ENCODE measurements around the gene CLTCL1. TPM values are rescaled to one million over a fixed set of nuclear protein-coding genes. Genes with fewer than 3 reads are reported as not detected.

CLTCL1 gene
- polyA plus RNA-seq, 1 donor (not counting 4 experiments of a cell fraction or from before 2014, with no cell fraction given) = 12.4 TPM

GRCh38 chr22:19139001-19139356 is 152.5 kb downstream of the CLTCL1 start:
- dilution Hi-C loops (cut with MboI; ENCODE audit: extremely low pct_ligation_motif_present, low sequenced_read_pairs) = no loop called here
- TF ChIP-seq EZH2 (IDR thresholded peaks at IDR 0.05; ENCODE audit: low read length) (no peak), CTCF (optimal IDR thresholded peaks at IDR 0.05 in 1 of 3, IDR thresholded peaks at IDR 0.05 in 1 of 3, conservative IDR thresholded peaks at IDR 0.05 in 1 of 3; ENCODE audit: extremely low read depth in 1 of 3, insufficient read depth in 2 of 3, low read length in 3 of 3) (no peak)
- no peaks in the 10 kb centered on the region for H3K9me3 ChIP-seq (ENCODE audit: control insufficient read depth, low read depth, low read length)

GRCh38 chr22:19138217-19139000 is 153.1 kb downstream of the CLTCL1 start:
- H3K4me1 ChIP-seq (ENCODE audit: control insufficient read depth, extremely low read depth, insufficient read depth, low read length) = peaks cover 3% of the 10 kb centered on the region
- no peak for TF ChIP-seq EZH2 (IDR thresholded peaks at IDR 0.05; ENCODE audit: low read length)
- no peak for TF ChIP-seq CTCF (optimal IDR thresholded peaks at IDR 0.05 in 1 of 3, IDR thresholded peaks at IDR 0.05 in 1 of 3, conservative IDR thresholded peaks at IDR 0.05 in 1 of 3; ENCODE audit: extremely low read depth in 1 of 3, insufficient read depth in 2 of 3, low read length in 3 of 3)
- H3K4me2 ChIP-seq (ENCODE audit: control insufficient read depth, extremely low read depth, insufficient read depth, low read depth, low read length) = no peak overlapping the region
- no peaks in the 10 kb centered on the region for H3K9me3 ChIP-seq (ENCODE audit: control insufficient read depth, low read depth, low read length)
- peaks cover 11% of the 10 kb centered on the region for H3K79me2 ChIP-seq (ENCODE audit: control insufficient read depth, insufficient read depth, low read length)
- DNase-seq (ENCODE audit: low read depth, low spot score) (no peak), FAIRE-seq (no peak)
- dilution Hi-C loops (cut with MboI; ENCODE audit: extremely low pct_ligation_motif_present, low sequenced_read_pairs) = no loop called here
- no peak overlapping the region for H2AFZ ChIP-seq (ENCODE audit: control insufficient read depth, low read length)
- no peak overlapping the region for H3K9ac ChIP-seq (ENCODE audit: control insufficient read depth, extremely low read depth, insufficient read depth, low read length)
- H3K27me3 ChIP-seq (ENCODE audit: control insufficient read depth, extremely low read depth, insufficient read depth, low read length) = no peaks in the 10 kb centered on the region
- H3K36me3 ChIP-seq (ENCODE audit: control insufficient read depth in 2 of 2, extremely low read depth in 1 of 2, insufficient read depth in 2 of 2, low read length in 2 of 2) = peaks cover 19 to 45% of the 10 kb centered on the region in 2 experiments
- H3K4me3 ChIP-seq (ENCODE audit: control insufficient read depth in 2 of 3, extremely low read depth in 1 of 3, insufficient read depth in 2 of 3, low read depth in 1 of 3, low read length in 3 of 3) = no peak overlapping the region
- no peak overlapping the region for H3K27ac ChIP-seq (ENCODE audit: control insufficient read depth, insufficient read depth, low read length)
- no peaks in the 10 kb centered on the region for H3K9me1 ChIP-seq (ENCODE audit: control insufficient read depth, extremely low read depth, insufficient read depth, low read length)
- H4K20me1 ChIP-seq (ENCODE audit: control insufficient read depth, extremely low read depth, insufficient read depth, low read length) = no peaks in the 10 kb centered on the region

More at GRCh38 chr22:19139001-19139356, 152.5 kb downstream of the CLTCL1 start:
- Histone ChIP-seq H3K9ac (ENCODE audit: control insufficient read depth, extremely low read depth, insufficient read depth, low read length) (no peak overlapping the region), H3K9me1 (ENCODE audit: control insufficient read depth, extremely low read depth, insufficient read depth, low read length) (no peaks in the 10 kb centered on the region), H2AFZ (ENCODE audit: control insufficient read depth, low read length) (no peak overlapping the region), H3K36me3 (ENCODE audit: control insufficient read depth in 2 of 2, extremely low read depth in 1 of 2, insufficient read depth in 2 of 2, low read length in 2 of 2) (peaks cover 14 to 39% of the 10 kb centered on the region in 2 experiments), H3K27me3 (ENCODE audit: control insufficient read depth, extremely low read depth, insufficient read depth, low read length) (no peaks in the 10 kb centered on the region), H3K4me1 (ENCODE audit: control insufficient read depth, extremely low read depth, insufficient read depth, low read length) (peaks cover 6% of the 10 kb centered on the region), H3K4me2 (ENCODE audit: control insufficient read depth, extremely low read depth, insufficient read depth, low read depth, low read length) (no peak overlapping the region), H4K20me1 (ENCODE audit: control insufficient read depth, extremely low read depth, insufficient read depth, low read length) (no peaks in the 10 kb centered on the region), H3K79me2 (ENCODE audit: control insufficient read depth, insufficient read depth, low read length) (peaks cover 16% of the 10 kb centered on the region), H3K4me3 (ENCODE audit: control insufficient read depth in 2 of 3, extremely low read depth in 1 of 3, insufficient read depth in 2 of 3, low read depth in 1 of 3, low read length in 3 of 3) (no peak overlapping the region), H3K27ac (ENCODE audit: control insufficient read depth, insufficient read depth, low read length) (no peak overlapping the region)
- FAIRE-seq = no peak
- DNase-seq (ENCODE audit: low read depth, low spot score) = no peak
